ENCODE results near the gene SOHLH1.

SOHLH1 gene

GRCh38 chr9:135690836-135691570 is 8.3 kb downstream of the SOHLH1 start:
- H3K27ac ChIP-seq (replicated peaks), result no peak overlapping the region
- no peaks in the 10 kb centered on the region for H3K27me3 ChIP-seq (ENCODE audit: insufficient read depth, poor library complexity, severe bottlenecking)
- DNase-seq (ENCODE audit: low read depth in 1 of 2, low spot score in 1 of 2), result no peak
- H3K4me3 ChIP-seq (replicated peaks; ENCODE audit: insufficient read depth, low read length), result no peak overlapping the region
- no peak for TF ChIP-seq SPI1 (IDR thresholded peaks at IDR 0.05; ENCODE audit: borderline replicate concordance, low read depth)
- TF ChIP-seq REST (IDR thresholded peaks at IDR 0.05; ENCODE audit: insufficient replicate concordance, low read depth), result no peak

GRCh38 chr9:135689011-135689410 is 10.3 kb downstream of the SOHLH1 start:
- H3K27me3 ChIP-seq (ENCODE audit: insufficient read depth, poor library complexity, severe bottlenecking), result no peaks in the 10 kb centered on the region
- H3K4me3 ChIP-seq (replicated peaks; ENCODE audit: insufficient read depth, low read length), result no peak overlapping the region
- H3K27ac ChIP-seq (replicated peaks), result no peak overlapping the region
- DNase-seq (ENCODE audit: low read depth in 1 of 2, low spot score in 1 of 2), result no peak
- no peak for TF ChIP-seq SPI1 (IDR thresholded peaks at IDR 0.05; ENCODE audit: borderline replicate concordance, low read depth)
- TF ChIP-seq REST (IDR thresholded peaks at IDR 0.05; ENCODE audit: insufficient replicate concordance, low read depth), result no peak
- no peak for TF ChIP-seq POLR2AphosphoS5 (IDR thresholded peaks at IDR 0.05; ENCODE audit: low read depth)
- TF ChIP-seq GABPA (IDR thresholded peaks at IDR 0.05; ENCODE audit: low read depth), result no peak
- TF ChIP-seq, protein P1, sequence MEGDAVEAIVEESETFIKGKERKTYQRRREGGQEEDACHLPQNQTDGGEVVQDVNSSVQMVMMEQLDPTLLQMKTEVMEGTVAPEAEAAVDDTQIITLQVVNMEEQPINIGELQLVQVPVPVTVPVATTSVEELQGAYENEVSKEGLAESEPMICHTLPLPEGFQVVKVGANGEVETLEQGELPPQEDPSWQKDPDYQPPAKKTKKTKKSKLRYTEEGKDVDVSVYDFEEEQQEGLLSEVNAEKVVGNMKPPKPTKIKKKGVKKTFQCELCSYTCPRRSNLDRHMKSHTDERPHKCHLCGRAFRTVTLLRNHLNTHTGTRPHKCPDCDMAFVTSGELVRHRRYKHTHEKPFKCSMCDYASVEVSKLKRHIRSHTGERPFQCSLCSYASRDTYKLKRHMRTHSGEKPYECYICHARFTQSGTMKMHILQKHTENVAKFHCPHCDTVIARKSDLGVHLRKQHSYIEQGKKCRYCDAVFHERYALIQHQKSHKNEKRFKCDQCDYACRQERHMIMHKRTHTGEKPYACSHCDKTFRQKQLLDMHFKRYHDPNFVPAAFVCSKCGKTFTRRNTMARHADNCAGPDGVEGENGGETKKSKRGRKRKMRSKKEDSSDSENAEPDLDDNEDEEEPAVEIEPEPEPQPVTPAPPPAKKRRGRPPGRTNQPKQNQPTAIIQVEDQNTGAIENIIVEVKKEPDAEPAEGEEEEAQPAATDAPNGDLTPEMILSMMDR (IDR thresholded peaks at IDR 0.05; ENCODE audit: insufficient read depth, low read length), result no peak

- H3K4me3 ChIP-seq (replicated peaks; ENCODE audit: insufficient read depth, low read length), result no peak overlapping the region
- TF ChIP-seq SPI1 (IDR thresholded peaks at IDR 0.05; ENCODE audit: borderline replicate concordance, low read depth), result no peak
- TF ChIP-seq, protein P1 (IDR thresholded peaks at IDR 0.05; ENCODE audit: insufficient read depth, low read length), result no peak
- TF ChIP-seq POLR2AphosphoS5 (IDR thresholded peaks at IDR 0.05; ENCODE audit: low read depth), result no peak
- no peak for TF ChIP-seq REST (IDR thresholded peaks at IDR 0.05; ENCODE audit: insufficient replicate concordance, low read depth)
- no peak for TF ChIP-seq GABPA (IDR thresholded peaks at IDR 0.05; ENCODE audit: low read depth)
- H3K27me3 ChIP-seq (ENCODE audit: insufficient read depth, poor library complexity, severe bottlenecking), result no peaks in the 10 kb centered on the region
- H3K27ac ChIP-seq (replicated peaks), result no peak overlapping the region
- DNase-seq (ENCODE audit: low read depth in 1 of 2, low spot score in 1 of 2), result no peak
Measured at GRCh38 chr9:135687216-135687615, 12.1 kb downstream of the SOHLH1 start.
